Effector CD8-positive, alpha-beta T cell (primary cell): ENCODE data around the gene DDX10.

Experiments
- DNase-seq: peaks from one replicate; lab custom pipeline; 2025; lab: John Stamatoyannopoulos, UW

DDX10 gene

GRCh38 chr11:108906329-108906728 is 241.5 kb downstream of the DDX10 start:
- DNase-seq: no peak

GRCh38 chr11:108906826-108907225 is 242.0 kb downstream of the DDX10 start:
- no peak for DNase-seq

- DNase-seq: no peak
Observed at GRCh38 chr11:108909041-108909440, 244.2 kb downstream of the DDX10 start.

- no peak for DNase-seq
Observed at GRCh38 chr11:108909921-108910320, 245.1 kb downstream of the DDX10 start.

- DNase-seq: no peak
Observed at GRCh38 chr11:108912581-108912980, 247.7 kb downstream of the DDX10 start.

- no peak for DNase-seq
Observed at GRCh38 chr11:108913204-108913603, 248.3 kb downstream of the DDX10 start.

- DNase-seq: no peak
Observed at GRCh38 chr11:108914211-108914610, 249.3 kb downstream of the DDX10 start.

- DNase-seq: no peak
Observed at GRCh38 chr11:108914981-108915380, 250.1 kb downstream of the DDX10 start.

GRCh38 chr11:108915666-108916065 is 250.8 kb downstream of the DDX10 start:
- DNase-seq: no peak

- DNase-seq: no peak
Observed at GRCh38 chr11:108916290-108916689, 251.4 kb downstream of the DDX10 start.

- no peak for DNase-seq
Observed at GRCh38 chr11:108916935-108917334, 252.1 kb downstream of the DDX10 start.

- DNase-seq: no peak
Observed at GRCh38 chr11:108921211-108921610, 256.3 kb downstream of the DDX10 start.

- DNase-seq: no peak
Observed at GRCh38 chr11:108922241-108922640, 257.4 kb downstream of the DDX10 start.

- DNase-seq: no peak
Observed at GRCh38 chr11:108923413-108923812, 258.5 kb downstream of the DDX10 start.

GRCh38 chr11:108926171-108926840 is 261.4 kb downstream of the DDX10 start:
- DNase-seq: no peak

- no peak for DNase-seq
Observed at GRCh38 chr11:108926841-108927577, 262.1 kb downstream of the DDX10 start.

GRCh38 chr11:108927791-108928545 is 263.1 kb downstream of the DDX10 start:
- DNase-seq: no peak

GRCh38 chr11:108929241-108929640 is 264.4 kb downstream of the DDX10 start:
- no peak for DNase-seq

GRCh38 chr11:108931168-108931567 is 266.3 kb downstream of the DDX10 start:
- DNase-seq: no peak

GRCh38 chr11:108933630-108934029 is 268.8 kb downstream of the DDX10 start:
- DNase-seq: no peak

- no peak for DNase-seq
Observed at GRCh38 chr11:108934289-108934688, 269.4 kb downstream of the DDX10 start.

GRCh38 chr11:108934696-108935095 is 269.8 kb downstream of the DDX10 start:
- no peak for DNase-seq

- no peak for DNase-seq
Observed at GRCh38 chr11:108937746-108938145, 272.9 kb downstream of the DDX10 start.
